GM19372 (cell line): Measurements from ENCODE around the gene SMIM20.

Experiments
- ATAC-seq: cut with Tn5 transposase; IDR thresholded peaks from one replicate; pipeline ENCODE4 v1.9.1; 2021; ENCODE audit warnings: mild to moderate bottlenecking, low read depth, moderate library complexity; ENCODE audit not compliant: unreplicated experiment

The SMIM20 gene

GRCh38 chr4:25951390-25951952 lies 37.5 kb downstream of the SMIM20 start:
- ATAC-seq: no peak

- no peak for ATAC-seq
Observed at GRCh38 chr4:25953740-25954139, 39.7 kb downstream of the SMIM20 start.

- no peak for ATAC-seq
Observed at GRCh38 chr4:25954293-25954904, 40.4 kb downstream of the SMIM20 start.

- ATAC-seq: no peak
Observed at GRCh38 chr4:25955705-25956104, 41.7 kb downstream of the SMIM20 start.

GRCh38 chr4:25956260-25956659 lies 42.2 kb downstream of the SMIM20 start:
- ATAC-seq: no peak

- ATAC-seq: no peak
Observed at GRCh38 chr4:25958110-25958509, 44.1 kb downstream of the SMIM20 start.

- ATAC-seq: no peak
Observed at GRCh38 chr4:25962393-25962792, 48.4 kb downstream of the SMIM20 start.

GRCh38 chr4:25965629-25966028 lies 51.6 kb downstream of the SMIM20 start:
- ATAC-seq: no peak

- no peak for ATAC-seq
Observed at GRCh38 chr4:25966171-25966570, 52.2 kb downstream of the SMIM20 start.

- no peak for ATAC-seq
Observed at GRCh38 chr4:25969374-25970155, 55.5 kb downstream of the SMIM20 start.

- no peak for ATAC-seq
Observed at GRCh38 chr4:25970226-25970675, 56.2 kb downstream of the SMIM20 start.

GRCh38 chr4:25970691-25971432 lies 56.8 kb downstream of the SMIM20 start:
- ATAC-seq: no peak

GRCh38 chr4:25972366-25972765 lies 58.3 kb downstream of the SMIM20 start:
- no peak for ATAC-seq

GRCh38 chr4:25972984-25973745 lies 59.1 kb downstream of the SMIM20 start:
- ATAC-seq: no peak

GRCh38 chr4:25976780-25977179 lies 62.8 kb downstream of the SMIM20 start:
- no peak for ATAC-seq

GRCh38 chr4:25977397-25978170 lies 63.6 kb downstream of the SMIM20 start:
- no peak for ATAC-seq

GRCh38 chr4:25978327-25978726 lies 64.3 kb downstream of the SMIM20 start:
- ATAC-seq: no peak
